Measurements from ENCODE around the gene DCLK3. TPM values are rescaled to one million over a fixed set of nuclear protein-coding genes. Genes with fewer than 3 reads are reported as not detected.

DCLK3 gene
- total and polyA plus RNA-seq, 2 of the 13 experiments (the other 11 are each of a cell fraction or from before 2014, with no cell fraction given): not detected

DNA sequence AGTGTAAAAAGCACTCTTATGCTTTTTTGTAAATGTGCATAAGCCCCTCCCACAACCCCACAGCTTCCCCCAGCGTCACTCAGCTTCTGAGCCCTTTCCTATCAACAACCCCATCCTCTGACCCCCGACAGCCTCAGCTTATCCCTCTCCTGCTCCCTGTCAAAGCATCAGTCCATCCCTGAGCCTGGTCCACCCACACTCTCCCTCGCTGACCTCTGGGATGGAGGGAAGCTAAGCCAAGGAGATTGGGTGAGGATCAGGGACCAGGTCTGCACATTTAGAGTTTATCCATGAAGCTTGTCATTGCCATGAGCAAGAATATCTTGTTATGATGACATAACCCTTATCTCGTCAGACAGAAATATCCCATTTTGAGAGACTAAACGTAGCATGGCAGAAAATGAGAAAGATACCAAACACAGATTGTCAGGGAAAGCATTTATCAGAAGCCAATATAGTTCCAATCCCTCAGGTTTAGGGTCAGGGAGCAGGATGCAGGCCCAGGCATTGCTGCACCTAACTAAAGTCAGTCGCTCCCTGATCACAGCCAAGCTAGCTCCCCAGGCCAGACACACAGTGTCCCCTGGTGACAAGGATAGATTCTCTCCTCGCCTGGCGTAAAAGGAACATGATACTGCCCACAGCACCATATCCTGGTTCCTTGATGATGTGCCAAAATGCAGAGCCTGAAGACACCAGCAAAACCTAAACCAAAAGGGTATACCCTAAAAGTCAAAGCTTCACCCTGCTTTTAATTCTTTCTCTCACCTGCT is 66.9 kb downstream of the DCLK3 start:
- POLR2A ChIA-PET: no interaction called here
- BruUV-seq (replicated peaks): no TSS peak

GRCh38 chr3:36696799-36697198 is 67.6 kb downstream of the DCLK3 start:
- ChIA-PET POLR2A (no interaction called here), CTCF (ENCODE audit: low intra/inter-chr PET ratio, low total read pairs) (no interaction called here)
- FAIRE-seq (no peak), DNase-seq (ENCODE audit: low spot score) (no peak), ATAC-seq (no peak)
- Histone ChIP-seq H4K20me1 (ENCODE audit: insufficient read depth, low read length) (no peaks in the 10 kb centered on the region), H3K79me2 (ENCODE audit: insufficient read depth, low read length) (no peaks in the 10 kb centered on the region), H3K27ac (ENCODE audit: extremely low read length, insufficient read depth, low read length) (no peak overlapping the region), H3K4me2 (ENCODE audit: low read depth, low read length) (no peak overlapping the region), H3K4me3 (replicated peaks in 1 of 3; ENCODE audit: insufficient read depth in 1 of 3, low read depth in 2 of 3, low read length in 3 of 3) (no peak overlapping the region), H3K4me1 (ENCODE audit: insufficient read depth, low read length) (no peaks in the 10 kb centered on the region), H3K27me3 (ENCODE audit: control insufficient read depth in 1 of 2, insufficient read depth in 2 of 2, low read length in 2 of 2) (no peaks in the 10 kb centered on the region), H3K9me3 (ENCODE audit: low read length) (no peaks in the 10 kb centered on the region), H3K36me3 (replicated peaks in 1 of 2; ENCODE audit: control insufficient read depth in 1 of 2, insufficient read depth in 2 of 2, low read length in 2 of 2) (no peaks in the 10 kb centered on the region), H3K9ac (ENCODE audit: insufficient read depth, low read depth, low read length) (no peak overlapping the region), H2AFZ (ENCODE audit: low read length) (no peak overlapping the region)
- in situ Hi-C loops (cut with HindIII; ENCODE audit: extremely low pct_ligation_motif_present, low pct_unique_long_range_greater_than_20kb): loop anchor here (10.0 kb wide), 2 partner anchors 562 to 732 kb away; no protein-coding TSS in a partner anchor
- BruUV-seq (replicated peaks): no TSS peak
- 3% methylated on average over 2 of the region's 2 CpGs for WGBS (ENCODE audit: low lambda C conversion rate)
- intact Hi-C loops (cut with micrococcal nuclease; ENCODE audit: unreplicated experiment): no loop called here
- no peak for TF ChIP-seq RBFOX2 (IDR thresholded peaks at IDR 0.05; ENCODE audit: low read depth, low read length)
- TF ChIP-seq FOXO1 (CRISPR knock-in tag; IDR thresholded peaks at IDR 0.05): no peak
- TF ChIP-seq ZFP1 (CRISPR knock-in tag; IDR thresholded peaks at IDR 0.05): no peak
- no peak for TF ChIP-seq NFAT5 (CRISPR knock-in tag; IDR thresholded peaks at IDR 0.05)
- no peak for TF ChIP-seq NFYB (CRISPR knock-in tag; IDR thresholded peaks at IDR 0.05)
- TF ChIP-seq ZNF430 (CRISPR knock-in tag; IDR thresholded peaks at IDR 0.05): no peak
- TF ChIP-seq, protein P1, sequence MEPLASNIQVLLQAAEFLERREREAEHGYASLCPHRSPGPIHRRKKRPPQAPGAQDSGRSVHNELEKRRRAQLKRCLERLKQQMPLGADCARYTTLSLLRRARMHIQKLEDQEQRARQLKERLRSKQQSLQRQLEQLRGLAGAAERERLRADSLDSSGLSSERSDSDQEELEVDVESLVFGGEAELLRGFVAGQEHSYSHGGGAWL (CRISPR knock-in tag; IDR thresholded peaks at IDR 0.05): no peak

More for the DNA sequence above, 66.9 kb downstream of the DCLK3 start:
- TF ChIP-seq, protein P2, sequence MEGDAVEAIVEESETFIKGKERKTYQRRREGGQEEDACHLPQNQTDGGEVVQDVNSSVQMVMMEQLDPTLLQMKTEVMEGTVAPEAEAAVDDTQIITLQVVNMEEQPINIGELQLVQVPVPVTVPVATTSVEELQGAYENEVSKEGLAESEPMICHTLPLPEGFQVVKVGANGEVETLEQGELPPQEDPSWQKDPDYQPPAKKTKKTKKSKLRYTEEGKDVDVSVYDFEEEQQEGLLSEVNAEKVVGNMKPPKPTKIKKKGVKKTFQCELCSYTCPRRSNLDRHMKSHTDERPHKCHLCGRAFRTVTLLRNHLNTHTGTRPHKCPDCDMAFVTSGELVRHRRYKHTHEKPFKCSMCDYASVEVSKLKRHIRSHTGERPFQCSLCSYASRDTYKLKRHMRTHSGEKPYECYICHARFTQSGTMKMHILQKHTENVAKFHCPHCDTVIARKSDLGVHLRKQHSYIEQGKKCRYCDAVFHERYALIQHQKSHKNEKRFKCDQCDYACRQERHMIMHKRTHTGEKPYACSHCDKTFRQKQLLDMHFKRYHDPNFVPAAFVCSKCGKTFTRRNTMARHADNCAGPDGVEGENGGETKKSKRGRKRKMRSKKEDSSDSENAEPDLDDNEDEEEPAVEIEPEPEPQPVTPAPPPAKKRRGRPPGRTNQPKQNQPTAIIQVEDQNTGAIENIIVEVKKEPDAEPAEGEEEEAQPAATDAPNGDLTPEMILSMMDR (CRISPR knock-in tag; IDR thresholded peaks at IDR 0.05): 0 out of 2 replicates have a peak, but pooled peaks have one; percentile 9
- TF ChIP-seq ATF7 (IDR thresholded peaks at IDR 0.05) (peak; percentile 52; the same call in 1 of the 2 replicates), ATF7 (CRISPR knock-in tag; IDR thresholded peaks at IDR 0.05) (no peak), ZNF598 (CRISPR knock-in tag; IDR thresholded peaks at IDR 0.05; ENCODE audit: borderline replicate concordance) (no peak)
- 13% methylated on average over 8 of the region's 8 CpGs for WGBS (ENCODE audit: low lambda C conversion rate)
- Histone ChIP-seq H4K20me1 (ENCODE audit: insufficient read depth, low read length) (no peaks in the 10 kb centered on the region), H3K9ac (ENCODE audit: insufficient read depth, low read depth, low read length) (no peak overlapping the region), H3K4me2 (ENCODE audit: low read depth, low read length) (no peak overlapping the region), H3K27ac (ENCODE audit: extremely low read length, insufficient read depth, low read length) (no peak overlapping the region), H3K79me2 (ENCODE audit: insufficient read depth, low read length) (no peaks in the 10 kb centered on the region), H3K4me1 (ENCODE audit: insufficient read depth, low read length) (no peaks in the 10 kb centered on the region), H2AFZ (ENCODE audit: low read length) (no peak overlapping the region), H3K9me3 (ENCODE audit: low read length) (no peaks in the 10 kb centered on the region), H3K4me3 (replicated peaks in 1 of 3; ENCODE audit: insufficient read depth in 1 of 3, low read depth in 2 of 3, low read length in 3 of 3) (no peak overlapping the region), H3K36me3 (replicated peaks in 1 of 2; ENCODE audit: control insufficient read depth in 1 of 2, insufficient read depth in 2 of 2, low read length in 2 of 2) (no peaks in the 10 kb centered on the region), H3K27me3 (ENCODE audit: control insufficient read depth in 1 of 2, insufficient read depth in 2 of 2, low read length in 2 of 2) (no peaks in the 10 kb centered on the region)
- ATAC-seq (no peak), DNase-seq (ENCODE audit: low spot score) (no peak), FAIRE-seq (no peak)
- CTCF ChIA-PET (ENCODE audit: low intra/inter-chr PET ratio, low total read pairs): no interaction called here
- in situ Hi-C loops (cut with HindIII; ENCODE audit: extremely low pct_ligation_motif_present, low pct_unique_long_range_greater_than_20kb) (loop anchor here (10.0 kb wide), 2 partner anchors 563 to 733 kb away; no protein-coding TSS in a partner anchor), intact Hi-C loops (cut with micrococcal nuclease; ENCODE audit: unreplicated experiment) (no loop called here)
